HepG2 (cell line): ENCODE results near the gene ZNF853. TPM values are rescaled to one million over a fixed set of nuclear protein-coding genes. Genes with fewer than 3 reads are reported as not detected.
A peak's percentile ranks its signal among the peaks of the same experiment; 100 is the strongest.

ENCODE experiments used
- CCDC6 ChIP-seq: sonication (generic); formaldehyde crosslinking; IDR thresholded peaks from 2 replicates; pipeline ENCODE4 v1.8.1; 2022; ENCODE audit warnings: mild to moderate bottlenecking, missing genetic modification reagents, moderate library complexity
- HOXA9 ChIP-seq: sonication (generic); formaldehyde crosslinking; IDR thresholded peaks from 2 replicates; pipeline ENCODE4 v1.8.1; 2022; ENCODE audit warnings: missing genetic modification reagents, mild to moderate bottlenecking, moderate library complexity, borderline replicate concordance
- KAT2B ChIP-seq: fragments of 150-350 bp; IDR thresholded peaks from 2 replicates; pipeline ENCODE4 v1.6.1; 2014; ENCODE audit warnings: low read depth, low read length, borderline replicate concordance
- NRL ChIP-seq: sonication (generic); formaldehyde crosslinking; IDR thresholded peaks from 2 replicates; pipeline ENCODE4 v1.5.0; 2020; ENCODE audit warnings: missing genetic modification reagents, mild to moderate bottlenecking, moderate library complexity, borderline replicate concordance
- RFX3 ChIP-seq: IDR thresholded peaks from 2 replicates; pipeline ENCODE4 v1.6.1; 2016; ENCODE audit warnings: missing biosample characterization, missing genetic modification reagents
- SRSF1 ChIP-seq: fragments of 200-400 bp; formaldehyde crosslinking; optimal IDR thresholded peaks from 2 replicates; pipeline ENCODE3; 2017; ENCODE audit warnings: mild to moderate bottlenecking, low read depth, low read length, moderate library complexity
- YY1 ChIP-seq: IDR thresholded peaks from 2 replicates; pipeline ENCODE4 v1.6.1; 2011; ENCODE audit warnings: low read length, low read depth, moderate library complexity, mild to moderate bottlenecking; ENCODE audit not compliant: insufficient read depth, insufficient replicate concordance
- ZBTB38 ChIP-seq: sonication (generic); formaldehyde crosslinking; IDR thresholded peaks from 2 replicates; pipeline ENCODE4 v1.5.1; 2020; ENCODE audit warnings: mild to moderate bottlenecking, missing genetic modification reagents
- ZNF317 ChIP-seq: sonication (generic); formaldehyde crosslinking; IDR thresholded peaks from 2 replicates; pipeline ENCODE4 v1.5.0; 2020; ENCODE audit warnings: mild to moderate bottlenecking, missing genetic modification reagents
- ZNF552 ChIP-seq: sonication (generic); formaldehyde crosslinking; IDR thresholded peaks from 2 replicates; pipeline ENCODE4 v1.9.0; 2022; ENCODE audit warnings: missing genetic modification reagents, mild to moderate bottlenecking, borderline replicate concordance
- polyA plus RNA-seq, 8 experiments: library from polyadenylated mRNA; depleted of rRNA in 3 of 8; stranded (reverse) in 7 of 8; unstranded in 1 of 8; fragments of >200 nt; fragmentation: Illumina TruSeq in 4 of 8; extraction: Trizol in 4 of 8; gene quantifications; 2 replicates each; pipeline versions ENCODE4 v1.2.1 to v1.2.3, GENCODE V29; 2011 to 2016; ENCODE audit warnings: low read depth in 4 of 8, missing spikeins in 1 of 8, mixed read lengths in 1 of 8; ENCODE audit not compliant: insufficient read depth in 1 of 8
- total RNA-seq, 5 experiments: library from RNA; depleted of rRNA; stranded (reverse); fragments of >200 nt; fragmentation: Illumina TruSeq; extraction: Trizol; gene quantifications; 2 replicates each; pipeline ENCODE4 v1.2.3, GENCODE V29; 2016; ENCODE audit warnings: low read depth in 1 of 5
- TF ChIP-seq, protein P1 (sequence below): sonication (generic); formaldehyde crosslinking; IDR thresholded peaks from 2 replicates; pipeline ENCODE4 v1.4.0; 2020; ENCODE audit warnings: mild to moderate bottlenecking, missing genetic modification reagents
- TF ChIP-seq, protein P2 (sequence below): sonication (generic); formaldehyde crosslinking; IDR thresholded peaks from 2 replicates; pipeline ENCODE4 v1.4.0; 2020; ENCODE audit warnings: missing genetic modification reagents
- TF ChIP-seq, protein P3 (sequence below): sonication (generic); formaldehyde crosslinking; IDR thresholded peaks from 2 replicates; pipeline ENCODE4 v1.4.0; 2020; ENCODE audit warnings: missing genetic modification reagents, borderline replicate concordance
- TF ChIP-seq, protein P4 (sequence below): sonication (generic); formaldehyde crosslinking; IDR thresholded peaks from 2 replicates; pipeline ENCODE4 v1.4.0; 2020; ENCODE audit warnings: missing genetic modification reagents, borderline replicate concordance

Gene ZNF853
- total and polyA plus RNA-seq, 2 of the 13 experiments (the other 11 are each of a cell fraction or from before 2014, with no cell fraction given) = 2.1 to 6.2 TPM

DNA sequence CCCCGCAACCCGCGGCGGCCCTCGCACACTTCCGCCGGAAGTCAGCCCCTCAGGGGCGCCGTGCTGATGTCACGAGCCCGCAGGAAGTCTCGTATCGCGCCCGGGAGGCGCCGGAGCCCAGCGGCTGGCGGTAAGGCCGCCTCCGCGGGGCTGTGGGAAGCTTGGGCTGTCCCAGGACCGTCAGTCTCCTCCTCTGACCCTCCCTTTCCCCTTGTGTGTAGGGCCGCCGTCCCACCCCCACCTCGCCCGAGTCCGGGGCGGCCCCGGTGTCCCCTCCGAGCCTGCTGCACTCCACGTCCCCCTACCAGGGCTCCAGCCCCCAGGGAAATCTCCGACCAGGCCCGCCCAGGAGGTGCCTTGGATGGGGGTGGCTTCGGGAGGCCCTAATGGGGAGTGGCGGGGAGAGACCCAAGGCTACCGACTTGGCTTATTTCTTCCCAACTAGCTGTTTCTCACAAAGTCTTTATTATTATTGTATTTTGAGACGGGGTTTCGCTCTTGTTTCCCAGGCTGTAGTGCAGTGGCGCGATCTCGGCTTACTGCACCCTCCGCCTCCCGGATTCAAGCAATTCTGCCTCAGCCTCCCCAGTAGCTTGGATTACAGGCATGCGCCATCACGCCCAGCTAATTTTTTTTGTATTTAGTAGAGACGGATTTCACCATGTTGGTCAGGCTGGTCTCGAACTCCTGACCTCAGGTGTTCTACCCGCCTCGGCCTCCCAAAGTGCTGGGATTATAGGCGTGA lies 37.9 kb upstream of the ZNF853 start, which contains the start of gene ZDHHC4 (continued):
- TF ChIP-seq, protein P1, sequence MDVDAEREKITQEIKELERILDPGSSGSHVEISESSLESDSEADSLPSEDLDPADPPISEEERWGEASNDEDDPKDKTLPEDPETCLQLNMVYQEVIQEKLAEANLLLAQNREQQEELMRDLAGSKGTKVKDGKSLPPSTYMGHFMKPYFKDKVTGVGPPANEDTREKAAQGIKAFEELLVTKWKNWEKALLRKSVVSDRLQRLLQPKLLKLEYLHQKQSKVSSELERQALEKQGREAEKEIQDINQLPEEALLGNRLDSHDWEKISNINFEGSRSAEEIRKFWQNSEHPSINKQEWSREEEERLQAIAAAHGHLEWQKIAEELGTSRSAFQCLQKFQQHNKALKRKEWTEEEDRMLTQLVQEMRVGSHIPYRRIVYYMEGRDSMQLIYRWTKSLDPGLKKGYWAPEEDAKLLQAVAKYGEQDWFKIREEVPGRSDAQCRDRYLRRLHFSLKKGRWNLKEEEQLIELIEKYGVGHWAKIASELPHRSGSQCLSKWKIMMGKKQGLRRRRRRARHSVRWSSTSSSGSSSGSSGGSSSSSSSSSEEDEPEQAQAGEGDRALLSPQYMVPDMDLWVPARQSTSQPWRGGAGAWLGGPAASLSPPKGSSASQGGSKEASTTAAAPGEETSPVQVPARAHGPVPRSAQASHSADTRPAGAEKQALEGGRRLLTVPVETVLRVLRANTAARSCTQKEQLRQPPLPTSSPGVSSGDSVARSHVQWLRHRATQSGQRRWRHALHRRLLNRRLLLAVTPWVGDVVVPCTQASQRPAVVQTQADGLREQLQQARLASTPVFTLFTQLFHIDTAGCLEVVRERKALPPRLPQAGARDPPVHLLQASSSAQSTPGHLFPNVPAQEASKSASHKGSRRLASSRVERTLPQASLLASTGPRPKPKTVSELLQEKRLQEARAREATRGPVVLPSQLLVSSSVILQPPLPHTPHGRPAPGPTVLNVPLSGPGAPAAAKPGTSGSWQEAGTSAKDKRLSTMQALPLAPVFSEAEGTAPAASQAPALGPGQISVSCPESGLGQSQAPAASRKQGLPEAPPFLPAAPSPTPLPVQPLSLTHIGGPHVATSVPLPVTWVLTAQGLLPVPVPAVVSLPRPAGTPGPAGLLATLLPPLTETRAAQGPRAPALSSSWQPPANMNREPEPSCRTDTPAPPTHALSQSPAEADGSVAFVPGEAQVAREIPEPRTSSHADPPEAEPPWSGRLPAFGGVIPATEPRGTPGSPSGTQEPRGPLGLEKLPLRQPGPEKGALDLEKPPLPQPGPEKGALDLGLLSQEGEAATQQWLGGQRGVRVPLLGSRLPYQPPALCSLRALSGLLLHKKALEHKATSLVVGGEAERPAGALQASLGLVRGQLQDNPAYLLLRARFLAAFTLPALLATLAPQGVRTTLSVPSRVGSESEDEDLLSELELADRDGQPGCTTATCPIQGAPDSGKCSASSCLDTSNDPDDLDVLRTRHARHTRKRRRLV = no peak
- TF ChIP-seq, protein P2, sequence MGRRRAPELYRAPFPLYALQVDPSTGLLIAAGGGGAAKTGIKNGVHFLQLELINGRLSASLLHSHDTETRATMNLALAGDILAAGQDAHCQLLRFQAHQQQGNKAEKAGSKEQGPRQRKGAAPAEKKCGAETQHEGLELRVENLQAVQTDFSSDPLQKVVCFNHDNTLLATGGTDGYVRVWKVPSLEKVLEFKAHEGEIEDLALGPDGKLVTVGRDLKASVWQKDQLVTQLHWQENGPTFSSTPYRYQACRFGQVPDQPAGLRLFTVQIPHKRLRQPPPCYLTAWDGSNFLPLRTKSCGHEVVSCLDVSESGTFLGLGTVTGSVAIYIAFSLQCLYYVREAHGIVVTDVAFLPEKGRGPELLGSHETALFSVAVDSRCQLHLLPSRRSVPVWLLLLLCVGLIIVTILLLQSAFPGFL (CRISPR knock-in tag) = no peak
- TF ChIP-seq, protein P3, sequence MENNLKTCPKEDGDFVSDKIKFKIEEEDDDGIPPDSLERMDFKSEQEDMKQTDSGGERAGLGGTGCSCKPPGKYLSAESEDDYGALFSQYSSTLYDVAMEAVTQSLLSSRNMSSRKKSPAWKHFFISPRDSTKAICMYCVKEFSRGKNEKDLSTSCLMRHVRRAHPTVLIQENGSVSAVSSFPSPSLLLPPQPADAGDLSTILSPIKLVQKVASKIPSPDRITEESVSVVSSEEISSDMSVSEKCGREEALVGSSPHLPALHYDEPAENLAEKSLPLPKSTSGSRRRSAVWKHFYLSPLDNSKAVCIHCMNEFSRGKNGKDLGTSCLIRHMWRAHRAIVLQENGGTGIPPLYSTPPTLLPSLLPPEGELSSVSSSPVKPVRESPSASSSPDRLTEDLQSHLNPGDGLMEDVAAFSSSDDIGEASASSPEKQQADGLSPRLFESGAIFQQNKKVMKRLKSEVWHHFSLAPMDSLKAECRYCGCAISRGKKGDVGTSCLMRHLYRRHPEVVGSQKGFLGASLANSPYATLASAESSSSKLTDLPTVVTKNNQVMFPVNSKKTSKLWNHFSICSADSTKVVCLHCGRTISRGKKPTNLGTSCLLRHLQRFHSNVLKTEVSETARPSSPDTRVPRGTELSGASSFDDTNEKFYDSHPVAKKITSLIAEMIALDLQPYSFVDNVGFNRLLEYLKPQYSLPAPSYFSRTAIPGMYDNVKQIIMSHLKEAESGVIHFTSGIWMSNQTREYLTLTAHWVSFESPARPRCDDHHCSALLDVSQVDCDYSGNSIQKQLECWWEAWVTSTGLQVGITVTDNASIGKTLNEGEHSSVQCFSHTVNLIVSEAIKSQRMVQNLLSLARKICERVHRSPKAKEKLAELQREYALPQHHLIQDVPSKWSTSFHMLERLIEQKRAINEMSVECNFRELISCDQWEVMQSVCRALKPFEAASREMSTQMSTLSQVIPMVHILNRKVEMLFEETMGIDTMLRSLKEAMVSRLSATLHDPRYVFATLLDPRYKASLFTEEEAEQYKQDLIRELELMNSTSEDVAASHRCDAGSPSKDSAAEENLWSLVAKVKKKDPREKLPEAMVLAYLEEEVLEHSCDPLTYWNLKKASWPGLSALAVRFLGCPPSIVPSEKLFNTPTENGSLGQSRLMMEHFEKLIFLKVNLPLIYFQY (CRISPR knock-in tag) = peak; percentile 56; the same call in 1 of the 2 replicates
- TF ChIP-seq SRSF1 (peak; percentile 30), ZBTB38 (peak; percentile 77), RFX3 (CRISPR knock-in tag) (no peak; the same call in 1 of the 2 replicates), CCDC6 (CRISPR knock-in tag) (no peak), KAT2B (no peak), ZNF552 (CRISPR knock-in tag) (no peak), HOXA9 (CRISPR knock-in tag) (peak; percentile 49; the same call in 1 of the 2 replicates), YY1 (peak; percentile 57), ZNF317 (CRISPR knock-in tag) (peak; percentile 60; the same call in 1 of the 2 replicates), NRL (CRISPR knock-in tag) (no peak)
- TF ChIP-seq, protein P4, sequence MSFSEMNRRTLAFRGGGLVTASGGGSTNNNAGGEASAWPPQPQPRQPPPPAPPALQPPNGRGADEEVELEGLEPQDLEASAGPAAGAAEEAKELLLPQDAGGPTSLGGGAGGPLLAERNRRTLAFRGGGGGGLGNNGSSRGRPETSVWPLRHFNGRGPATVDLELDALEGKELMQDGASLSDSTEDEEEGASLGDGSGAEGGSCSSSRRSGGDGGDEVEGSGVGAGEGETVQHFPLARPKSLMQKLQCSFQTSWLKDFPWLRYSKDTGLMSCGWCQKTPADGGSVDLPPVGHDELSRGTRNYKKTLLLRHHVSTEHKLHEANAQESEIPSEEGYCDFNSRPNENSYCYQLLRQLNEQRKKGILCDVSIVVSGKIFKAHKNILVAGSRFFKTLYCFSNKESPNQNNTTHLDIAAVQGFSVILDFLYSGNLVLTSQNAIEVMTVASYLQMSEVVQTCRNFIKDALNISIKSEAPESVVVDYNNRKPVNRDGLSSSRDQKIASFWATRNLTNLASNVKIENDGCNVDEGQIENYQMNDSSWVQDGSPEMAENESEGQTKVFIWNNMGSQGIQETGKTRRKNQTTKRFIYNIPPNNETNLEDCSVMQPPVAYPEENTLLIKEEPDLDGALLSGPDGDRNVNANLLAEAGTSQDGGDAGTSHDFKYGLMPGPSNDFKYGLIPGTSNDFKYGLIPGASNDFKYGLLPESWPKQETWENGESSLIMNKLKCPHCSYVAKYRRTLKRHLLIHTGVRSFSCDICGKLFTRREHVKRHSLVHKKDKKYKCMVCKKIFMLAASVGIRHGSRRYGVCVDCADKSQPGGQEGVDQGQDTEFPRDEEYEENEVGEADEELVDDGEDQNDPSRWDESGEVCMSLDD (CRISPR knock-in tag) = peak; percentile 65; the same call in 1 of the 2 replicates
